K562 (cell line): ENCODE data around the gene LRP1-AS. TPM values are rescaled to one million over a fixed set of nuclear protein-coding genes. Genes with fewer than 3 reads are reported as not detected.

Experiments
- ATAC-seq: fragments of 200-7000 bp; cut with Tn5 transposase; 3 replicates; pipeline ENCODE4 v1.9.1; 2020; ENCODE audit warnings: moderate library complexity
- BruUV-seq: library from RNA; stranded (reverse); fragments of 400-500 nt; replicated peaks from 2 replicates; lab custom pipeline; 2021; lab: Mats Ljungman, UMichigan
- CTCF ChIA-PET: fragments of 300-600 bp; formaldehyde crosslinking; extraction: SDS; loops from one replicate; lab custom pipeline; 2021; ENCODE audit warnings: low intra/inter-chr PET ratio; lab: Yijun Ruan, JAX
- POLR2A ChIA-PET: fragments of 300-600, 350-650 bp; sonication (Branson Sonifier 250); formaldehyde crosslinking; extraction: SDS; loops from one replicate; lab custom pipeline; 2021; ENCODE audit warnings: antibody characterized with exemption, inconsistent platforms; lab: Yijun Ruan, JAX
- DNase-seq, 4 experiments: peaks; one replicate each; pipeline versions ENCODE4 v3.0.0 to v3.0.0-alpha.2; 2011 to 2018; ENCODE audit warnings: low spot score in 3 of 4, mixed read lengths in 3 of 4; ENCODE audit errors: extremely low read depth in 1 of 4
- FAIRE-seq: peaks from 2 replicates; lab custom pipeline; 2011; peaks lifted over from hg19 to GRCh38; lab: Jason Lieb, UNC
- H2AFZ ChIP-seq: 2 replicates; pipeline ENCODE4 v1.6.0; 2011; ENCODE audit warnings: low read depth, low read length, control low read depth, inconsistent platforms
- H3K27ac ChIP-seq: fragments of 200-600 bp; 3 replicates; pipeline ENCODE4 v1.8.0; 2011; ENCODE audit warnings: low read depth, mild to moderate bottlenecking, control low read depth, inconsistent platforms, low read length, moderate library complexity, mixed read lengths; ENCODE audit errors: extremely low read depth
- H3K27me3 ChIP-seq, 2 experiments: fragments of 300-600 bp in 1 of 2; 2 replicates in 1 of 2; 3 replicates in 1 of 2; pipeline versions ENCODE4 v1.6.0 to v1.8.0; 2011; ENCODE audit warnings: inconsistent platforms in 2 of 2, low read length in 2 of 2, mild to moderate bottlenecking in 1 of 2, mixed read lengths in 1 of 2, moderate library complexity in 1 of 2; ENCODE audit not compliant: control insufficient read depth in 2 of 2, insufficient read depth in 2 of 2
- H3K36me3 ChIP-seq: fragments of 300-600 bp; 3 replicates; pipeline ENCODE4 v1.8.0; 2011; ENCODE audit warnings: mild to moderate bottlenecking, low read length, inconsistent platforms; ENCODE audit not compliant: control insufficient read depth, insufficient read depth
- H3K4me1 ChIP-seq, 2 experiments: fragments of 200-600 bp in 1 of 2; replicated peaks in 1 of 2; 2 replicates in 1 of 2; 3 replicates in 1 of 2; pipeline versions ENCODE4 v1.5.1 to v1.8.0; 2011; ENCODE audit warnings: inconsistent platforms in 2 of 2, low read length in 2 of 2, mild to moderate bottlenecking in 1 of 2, mixed read lengths in 1 of 2, moderate library complexity in 1 of 2; ENCODE audit not compliant: control insufficient read depth in 2 of 2, insufficient read depth in 2 of 2
- H3K4me2 ChIP-seq: 2 replicates; pipeline ENCODE4 v1.6.1; 2011; ENCODE audit warnings: low read length, control low read depth, inconsistent platforms, mixed read lengths; ENCODE audit not compliant: insufficient read depth
- H3K4me3 ChIP-seq: fragments of 200-600 bp; sonication (generic), shearing (Covaris generic); 2 replicates; pipeline ENCODE4 v1.5.1; 2016; ENCODE audit warnings: control low read depth, inconsistent platforms
- H3K79me2 ChIP-seq: fragments of 200-600 bp; 3 replicates; pipeline ENCODE4 v1.8.0; 2011; ENCODE audit warnings: low read length, inconsistent platforms; ENCODE audit not compliant: control insufficient read depth, insufficient read depth
- H3K9ac ChIP-seq, 2 experiments: 2 replicates each; pipeline versions ENCODE4 v1.6.0 to v1.6.1; 2011; ENCODE audit warnings: low read depth in 2 of 2, low read length in 2 of 2, control low read depth in 1 of 2, inconsistent platforms in 1 of 2, mild to moderate bottlenecking in 1 of 2, mixed read lengths in 1 of 2; ENCODE audit not compliant: insufficient read depth in 1 of 2
- H3K9me1 ChIP-seq: one replicate; pipeline ENCODE4 v1.6.0; 2011; ENCODE audit warnings: inconsistent platforms, mild to moderate bottlenecking, low read length, moderate library complexity; ENCODE audit not compliant: control insufficient read depth, insufficient read depth
- H3K9me3 ChIP-seq: replicated peaks from 2 replicates; pipeline ENCODE4 v1.5.1; 2011; ENCODE audit warnings: low read depth, low read length, inconsistent platforms; ENCODE audit not compliant: control insufficient read depth, insufficient read depth
- H4K20me1 ChIP-seq: replicated peaks from 2 replicates; pipeline ENCODE4 v1.6.1; 2011; ENCODE audit warnings: low read length, inconsistent platforms, mixed read lengths; ENCODE audit not compliant: control insufficient read depth, insufficient read depth
- COPS2 ChIP-seq: fragments of 450-650 bp; conservative IDR thresholded peaks from 2 replicates; pipeline ENCODE4 v1.6.1; 2016; ENCODE audit warnings: mild to moderate bottlenecking, moderate library complexity
- PCBP2 ChIP-seq: fragments of 200-400 bp; formaldehyde crosslinking; IDR thresholded peaks from 2 replicates; pipeline ENCODE4 v1.6.1; 2018; ENCODE audit warnings: low read length, low read depth, mild to moderate bottlenecking, moderate library complexity; ENCODE audit not compliant: poor library complexity, severe bottlenecking
- PHF21A ChIP-seq: fragments of 450-650 bp; IDR thresholded peaks from 2 replicates; pipeline ENCODE4 v1.6.1; 2017; ENCODE audit warnings: low read depth, borderline replicate concordance
- RFX1 ChIP-seq: fragments of 450-650 bp; IDR thresholded peaks from 2 replicates; pipeline ENCODE4 v1.6.1; 2016; ENCODE audit warnings: mild to moderate bottlenecking, moderate library complexity
- ZBTB5 ChIP-seq: fragments of 450-650 bp; IDR thresholded peaks from 2 replicates; pipeline ENCODE4 v1.6.1; 2017; ENCODE audit warnings: antibody characterized with exemption
- ZFP1 ChIP-seq: fragments of 450-650 bp; formaldehyde crosslinking; IDR thresholded peaks from 2 replicates; pipeline ENCODE4 v1.4.0; 2020; ENCODE audit warnings: mild to moderate bottlenecking, mixed read lengths
- ZNF316 ChIP-seq: fragments of 450-650 bp; IDR thresholded peaks from 2 replicates; pipeline ENCODE4 v1.6.1; 2016
- WGBS: fragments of 100-300 bp; shearing (Covaris generic); methylation state at CpG from one replicate; pipeline ENCODE4 v1.1.6; 2016; ENCODE audit warnings: low coverage, mixed read lengths; ENCODE audit not compliant: insufficient coverage; ENCODE audit errors: missing lambda C conversion rate; 5-methylcytosine and 5-hydroxymethylcytosine counted together
- in situ Hi-C: fragments of 300-500 bp; cut with MboI; formaldehyde crosslinking; loops from 4 replicates; pipeline ENCODE4 v1.15.0; 2018; ENCODE audit warnings: inconsistent platforms, mixed read lengths
- intact Hi-C: fragments of 100-400 bp; cut with micrococcal nuclease; formaldehyde crosslinking; loops from 2 replicates; pipeline ENCODE4 v1.14.2; 2022
- polyA plus RNA-seq, 8 experiments: library from polyadenylated mRNA; depleted of rRNA in 4 of 8; stranded (reverse) in 5 of 8; unstranded in 3 of 8; fragments of >200 nt; fragmentation: Nextera tagmentation in 2 of 8; fragmentation: Illumina TruSeq in 1 of 8; extraction: Ambion mirVana in 2 of 8; extraction: Trizol in 1 of 8; gene quantifications; 2 replicates each; pipeline versions ENCODE4 v1.2.1 to v1.2.3, GENCODE V29; 2011 to 2014; ENCODE audit warnings: inconsistent platforms in 1 of 8, missing spikeins in 1 of 8
- total RNA-seq, 7 experiments: library from RNA; depleted of rRNA in 6 of 7; stranded (reverse); fragments of >200 nt in 6 of 7; fragmentation: Illumina TruSeq in 2 of 7; extraction: Trizol in 2 of 7; gene quantifications; 2 replicates each; pipeline versions ENCODE4 v1.2.1 to v1.2.3, GENCODE V29; 2011 to 2021; ENCODE audit warnings: low replicate concordance in 1 of 7
- TF ChIP-seq, protein P1 (sequence below): fragments of 250-450 bp; sonication (Bioruptor Pico); IDR thresholded peaks from 2 replicates; pipeline ENCODE4 v1.4.0; 2020; ENCODE audit warnings: mild to moderate bottlenecking, moderate library complexity, borderline replicate concordance
- TF ChIP-seq, protein P2 (sequence below): fragments of 200-800 bp; sonication (Bioruptor generic); IDR thresholded peaks from 2 replicates; pipeline ENCODE4 v1.6.1; 2017; ENCODE audit warnings: missing genetic modification characterization, missing compliant biosample characterization

Gene LRP1-AS
- total and polyA plus RNA-seq, 9 of the 15 experiments (the other 6 are each of a cell fraction or from before 2014, with no cell fraction given) = not detected

DNA sequence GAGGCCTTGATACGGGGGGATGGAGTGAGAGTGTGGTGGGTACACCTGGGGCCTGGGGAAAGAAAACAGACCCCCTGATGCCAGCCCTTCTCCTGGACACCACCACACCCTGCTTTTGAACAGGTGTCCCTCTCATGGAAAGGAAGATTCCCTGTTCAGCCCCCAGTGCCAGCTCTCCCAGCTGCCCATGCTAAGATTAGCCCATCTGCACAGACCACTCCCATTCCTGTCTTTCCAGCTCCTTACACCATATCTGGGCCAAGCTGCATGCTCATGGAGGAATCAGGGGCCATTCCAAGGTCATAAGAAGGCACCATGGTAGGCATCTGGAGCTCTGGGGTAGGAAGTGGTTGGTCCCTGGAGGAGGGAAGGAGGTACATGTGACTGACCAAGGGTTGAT, 48.9 kb downstream of the LRP1-AS start:
- H3K9me1 ChIP-seq = no peaks in the 10 kb centered on the region
- H3K4me3 ChIP-seq = no peak overlapping the region
- no peak overlapping the region for H3K4me2 ChIP-seq
- TF ChIP-seq COPS2 (no peak), ZBTB5 (no peak), ZNF316 (no peak), PHF21A (no peak), RFX1 (no peak), PCBP2 (no peak), ZFP1 (CRISPR knock-in tag) (no peak)
- TF ChIP-seq, protein P1, sequence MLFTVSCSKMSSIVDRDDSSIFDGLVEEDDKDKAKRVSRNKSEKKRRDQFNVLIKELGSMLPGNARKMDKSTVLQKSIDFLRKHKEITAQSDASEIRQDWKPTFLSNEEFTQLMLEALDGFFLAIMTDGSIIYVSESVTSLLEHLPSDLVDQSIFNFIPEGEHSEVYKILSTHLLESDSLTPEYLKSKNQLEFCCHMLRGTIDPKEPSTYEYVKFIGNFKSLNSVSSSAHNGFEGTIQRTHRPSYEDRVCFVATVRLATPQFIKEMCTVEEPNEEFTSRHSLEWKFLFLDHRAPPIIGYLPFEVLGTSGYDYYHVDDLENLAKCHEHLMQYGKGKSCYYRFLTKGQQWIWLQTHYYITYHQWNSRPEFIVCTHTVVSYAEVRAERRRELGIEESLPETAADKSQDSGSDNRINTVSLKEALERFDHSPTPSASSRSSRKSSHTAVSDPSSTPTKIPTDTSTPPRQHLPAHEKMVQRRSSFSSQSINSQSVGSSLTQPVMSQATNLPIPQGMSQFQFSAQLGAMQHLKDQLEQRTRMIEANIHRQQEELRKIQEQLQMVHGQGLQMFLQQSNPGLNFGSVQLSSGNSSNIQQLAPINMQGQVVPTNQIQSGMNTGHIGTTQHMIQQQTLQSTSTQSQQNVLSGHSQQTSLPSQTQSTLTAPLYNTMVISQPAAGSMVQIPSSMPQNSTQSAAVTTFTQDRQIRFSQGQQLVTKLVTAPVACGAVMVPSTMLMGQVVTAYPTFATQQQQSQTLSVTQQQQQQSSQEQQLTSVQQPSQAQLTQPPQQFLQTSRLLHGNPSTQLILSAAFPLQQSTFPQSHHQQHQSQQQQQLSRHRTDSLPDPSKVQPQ = no peak
- TF ChIP-seq, protein P2, sequence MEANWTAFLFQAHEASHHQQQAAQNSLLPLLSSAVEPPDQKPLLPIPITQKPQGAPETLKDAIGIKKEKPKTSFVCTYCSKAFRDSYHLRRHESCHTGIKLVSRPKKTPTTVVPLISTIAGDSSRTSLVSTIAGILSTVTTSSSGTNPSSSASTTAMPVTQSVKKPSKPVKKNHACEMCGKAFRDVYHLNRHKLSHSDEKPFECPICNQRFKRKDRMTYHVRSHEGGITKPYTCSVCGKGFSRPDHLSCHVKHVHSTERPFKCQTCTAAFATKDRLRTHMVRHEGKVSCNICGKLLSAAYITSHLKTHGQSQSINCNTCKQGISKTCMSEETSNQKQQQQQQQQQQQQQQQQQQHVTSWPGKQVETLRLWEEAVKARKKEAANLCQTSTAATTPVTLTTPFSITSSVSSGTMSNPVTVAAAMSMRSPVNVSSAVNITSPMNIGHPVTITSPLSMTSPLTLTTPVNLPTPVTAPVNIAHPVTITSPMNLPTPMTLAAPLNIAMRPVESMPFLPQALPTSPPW (CRISPR knock-in tag) = no peak
- H2AFZ ChIP-seq = no peak overlapping the region
- ATAC-seq (no peak), FAIRE-seq (no peak), DNase-seq (no peak)
- whole genome bisulfite sequencing = 88% methylated on average over 1 of the region's 1 CpG
- in situ Hi-C loops (no loop called here), intact Hi-C loops (no loop called here)
- no TSS peak for BruUV-seq
- ChIA-PET CTCF (no interaction called here), POLR2A (interaction anchor here (1.1 to 5.1 kb wide), 4 partner anchors 10 to 29 kb away, joined by 3 to 32 read pairs (median 4); partner anchors contain the start of gene STAT6)
- H3K9me3 ChIP-seq = no peaks in the 10 kb centered on the region
- no peak overlapping the region for H3K27ac ChIP-seq
- H4K20me1 ChIP-seq = no peaks in the 10 kb centered on the region
- peaks cover 54% of the 10 kb centered on the region for H3K36me3 ChIP-seq
- no peaks in the 10 kb centered on the region; a peak in 1 of 5 replicates for H3K27me3 ChIP-seq
- peak overlapping the region in 1 of 2 experiments; percentile 19; a peak in 1 of 4 replicates for H3K9ac ChIP-seq
- peaks cover 3% of the 10 kb centered on the region; the same call in 2 of the 3 replicates for H3K79me2 ChIP-seq
- peaks cover 42 to 65% of the 10 kb centered on the region in 2 experiments for H3K4me1 ChIP-seq
